GM19463 (cell line): ENCODE data around the gene RPN1.
A peak's percentile ranks its signal among the peaks of the same experiment; 100 is the strongest.
"Not testable (repeated sequence)": the region's sequence is repeated elsewhere in the genome, so short reads cannot be mapped to it uniquely, and the experiment has no call there.

Experiments used
- ATAC-seq: cut with Tn5 transposase; IDR thresholded peaks from one replicate; pipeline ENCODE4 v1.9.1; 2021; ENCODE audit warnings: mild to moderate bottlenecking, moderate library complexity; ENCODE audit not compliant: unreplicated experiment

RPN1 gene

DNA sequence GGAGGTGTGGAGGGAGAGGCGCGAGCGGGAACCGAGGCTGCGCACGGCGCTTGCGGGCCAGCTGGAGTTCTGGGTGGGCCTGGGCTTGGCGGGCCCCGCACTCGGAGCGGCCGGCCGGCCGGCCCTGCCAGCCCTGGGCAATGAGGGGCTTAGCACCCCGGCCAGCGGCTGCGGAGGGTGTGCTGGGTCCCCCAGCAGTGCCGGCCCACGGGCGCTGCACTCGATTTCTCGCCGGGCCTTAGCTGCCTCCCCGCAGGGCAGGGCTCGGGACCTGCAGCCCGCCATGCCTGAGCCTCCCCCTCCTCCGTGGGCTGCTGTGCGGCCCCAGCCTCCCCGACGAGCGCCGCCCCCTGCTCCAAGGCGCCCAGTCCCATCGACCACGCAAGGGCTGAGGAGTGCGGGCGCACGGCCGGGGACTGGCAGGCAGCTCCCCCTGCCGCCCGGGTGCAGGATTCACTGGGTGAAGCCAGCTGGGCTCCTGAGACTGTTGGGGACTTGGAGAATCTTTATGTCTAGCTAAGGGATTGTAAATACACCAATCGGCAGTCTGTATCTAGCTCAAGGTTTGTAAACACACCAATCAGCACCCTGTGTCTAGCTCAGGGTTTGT is 2.9 kb upstream of the RPN1 start:
- not testable (repeated sequence) for ATAC-seq

DNA sequence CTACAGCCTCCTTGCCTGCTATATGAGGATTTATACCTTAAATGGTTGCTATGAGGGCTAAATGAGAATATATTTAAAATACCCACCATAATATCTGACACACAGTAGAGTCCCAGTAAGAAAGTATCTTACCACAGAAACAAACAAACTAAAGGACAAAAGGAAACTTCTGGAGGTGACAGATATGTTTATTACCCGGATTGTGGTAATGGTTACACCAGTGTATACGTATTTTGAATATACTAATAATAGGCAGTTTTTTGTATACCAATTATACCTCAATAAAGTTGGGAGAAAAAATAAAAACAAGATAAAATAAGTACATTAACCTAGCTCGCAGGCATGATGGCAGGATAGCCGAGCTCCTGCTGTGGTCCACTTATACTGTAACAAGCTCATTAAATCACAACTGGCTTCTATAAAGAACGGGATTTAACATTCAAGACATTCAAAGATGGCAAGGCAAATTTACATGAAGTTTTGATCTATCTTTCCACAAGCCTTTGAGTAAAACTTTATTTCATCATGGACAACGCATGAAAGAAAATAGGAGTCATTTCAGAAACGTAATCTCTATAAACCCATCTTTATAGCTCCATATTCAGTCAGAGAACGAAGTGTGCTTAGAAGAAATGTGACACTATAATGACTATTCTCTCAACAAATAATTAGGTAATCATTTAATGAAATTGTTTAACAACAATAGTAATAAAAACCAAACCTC is 1.5 kb downstream of the RPN1 start:
- no peak for ATAC-seq

DNA sequence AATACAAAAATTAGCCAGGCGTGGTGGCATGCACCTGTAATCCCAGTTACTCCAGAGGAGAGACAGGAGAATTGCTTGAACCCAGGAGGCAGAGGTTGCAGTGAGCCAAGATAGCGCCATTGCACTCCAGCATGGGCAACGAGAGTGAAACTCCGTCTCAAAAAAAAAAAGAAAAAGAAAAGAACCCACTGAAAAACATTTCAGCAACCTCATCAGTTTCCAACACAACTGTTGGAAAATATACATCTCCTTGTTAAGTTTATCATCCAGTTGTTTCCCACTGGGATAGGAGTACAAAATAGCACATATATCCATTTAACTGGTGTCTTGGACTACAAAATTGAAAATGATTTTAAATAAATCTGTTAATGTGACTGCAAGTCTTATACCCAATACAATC is 2.2 kb downstream of the RPN1 start:
- no peak for ATAC-seq

DNA sequence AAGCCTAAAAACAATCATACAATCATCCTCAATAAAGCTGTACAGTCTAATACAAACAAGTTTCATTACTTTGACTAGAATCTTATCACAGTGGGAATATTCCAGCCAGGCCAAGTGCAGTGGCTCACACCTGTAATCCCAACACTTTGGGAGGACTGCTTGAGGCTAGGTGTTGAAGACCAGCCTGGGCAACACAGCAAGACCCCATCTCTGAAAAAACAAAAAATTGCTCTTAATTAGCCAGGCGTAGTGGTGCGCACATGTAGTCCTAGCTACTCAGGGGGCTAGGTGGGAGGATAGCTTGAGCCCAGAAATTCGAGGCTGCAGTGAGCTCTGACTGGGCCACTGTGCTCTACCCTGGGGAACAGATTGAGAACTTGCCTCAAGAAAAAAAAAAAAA is 3.3 kb downstream of the RPN1 start:
- ATAC-seq, result no peak

DNA sequence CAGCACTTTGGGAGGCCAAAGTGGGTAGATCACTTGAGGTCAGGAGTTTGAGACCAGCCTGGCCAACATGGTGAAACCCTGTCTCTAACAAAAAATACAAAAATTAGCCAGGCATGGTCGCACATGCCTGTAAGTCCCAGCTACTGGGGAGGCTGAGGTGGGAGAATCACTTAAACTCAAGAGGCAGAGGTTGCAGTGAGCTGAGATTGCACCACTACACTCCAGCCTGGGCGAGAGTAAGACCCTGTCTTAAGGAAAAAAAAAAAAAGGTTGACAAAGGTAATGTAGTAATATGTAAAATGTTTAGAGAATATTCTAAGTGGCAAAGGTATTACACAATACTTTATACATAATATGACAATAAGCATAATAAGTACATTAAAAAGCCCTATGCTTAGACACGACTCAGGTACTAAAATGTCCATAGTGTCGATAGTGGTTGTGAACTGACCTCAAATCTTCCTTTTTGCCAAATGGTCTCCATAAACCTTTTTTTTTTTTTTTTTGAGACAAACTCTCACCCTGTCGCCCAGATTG is 16.5 kb downstream of the RPN1 start:
- no peak for ATAC-seq

GRCh38 chr3:128632301-128632700 is 18.3 kb downstream of the RPN1 start:
- ATAC-seq, result no peak

DNA sequence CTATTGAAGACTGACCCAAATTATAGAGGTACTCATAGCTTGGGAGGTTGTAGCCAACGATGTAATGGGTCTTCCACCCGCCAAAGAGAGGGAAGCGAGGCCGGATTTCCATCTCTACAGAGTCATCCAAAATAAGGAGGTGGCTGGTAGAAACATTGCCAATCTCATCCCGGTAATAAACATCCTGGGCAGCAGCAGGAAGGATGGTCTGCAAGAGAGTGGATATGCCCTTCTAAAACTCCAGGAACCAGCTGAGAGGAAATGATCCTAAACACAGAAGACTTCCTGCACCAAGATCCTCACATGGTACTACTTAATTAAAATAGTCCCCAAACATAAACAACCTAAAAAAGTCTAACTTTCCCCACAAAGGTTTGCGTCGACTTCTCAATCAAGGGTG is 20.7 kb downstream of the RPN1 start:
- no peak for ATAC-seq

- ATAC-seq, result no peak
These were observed 25.1 kb downstream of the RPN1 start for GRCh38 chr3:128625409-128625945.

- ATAC-seq, result no peak
These were observed 26.0 kb downstream of the RPN1 start for GRCh38 chr3:128624526-128625138.

GRCh38 chr3:128623762-128624176 is 26.8 kb downstream of the RPN1 start:
- ATAC-seq, result no peak

GRCh38 chr3:128621931-128622330 is 28.7 kb downstream of the RPN1 start:
- no peak for ATAC-seq

DNA sequence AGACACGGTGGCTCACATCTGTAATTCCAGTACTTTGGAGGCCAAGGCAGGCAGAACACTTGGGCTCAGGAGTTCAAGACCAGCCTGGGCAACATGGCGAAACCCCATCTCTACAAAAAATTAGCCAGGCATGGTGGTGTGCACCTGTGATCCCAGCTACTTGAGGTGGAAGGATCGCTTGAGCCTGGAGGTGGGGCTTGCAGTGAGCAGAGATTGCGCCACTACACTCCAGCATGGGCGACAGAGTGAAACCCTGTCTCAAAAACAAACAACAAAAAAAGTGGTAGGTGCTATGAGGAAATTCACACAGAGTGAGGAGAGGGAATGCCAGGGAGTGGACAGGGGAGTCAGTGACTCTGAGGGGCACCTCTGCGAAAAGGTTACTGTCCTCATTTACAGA is 29.4 kb downstream of the RPN1 start:
- ATAC-seq, result no peak

DNA sequence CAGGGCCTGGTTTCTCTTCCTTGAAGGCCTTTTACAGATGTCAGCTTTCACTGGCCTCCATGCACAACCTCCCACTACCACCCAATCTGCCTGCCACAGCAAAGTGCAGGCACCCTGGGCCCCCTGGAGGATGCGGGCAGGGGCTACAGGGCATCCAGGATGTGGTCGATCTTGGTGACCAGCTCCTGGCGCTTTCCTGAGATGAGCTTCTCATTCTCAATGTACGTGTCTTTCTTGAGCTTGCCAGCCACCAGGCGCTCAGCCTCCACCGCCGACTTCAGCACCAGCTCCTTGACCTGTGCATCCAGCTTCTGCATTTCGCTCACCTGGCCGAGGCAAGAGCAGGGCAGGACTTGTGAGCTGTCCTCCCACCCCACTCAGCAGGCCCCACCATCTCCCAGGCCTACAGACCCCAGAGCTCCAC is 30.3 kb downstream of the RPN1 start:
- no peak for ATAC-seq

DNA sequence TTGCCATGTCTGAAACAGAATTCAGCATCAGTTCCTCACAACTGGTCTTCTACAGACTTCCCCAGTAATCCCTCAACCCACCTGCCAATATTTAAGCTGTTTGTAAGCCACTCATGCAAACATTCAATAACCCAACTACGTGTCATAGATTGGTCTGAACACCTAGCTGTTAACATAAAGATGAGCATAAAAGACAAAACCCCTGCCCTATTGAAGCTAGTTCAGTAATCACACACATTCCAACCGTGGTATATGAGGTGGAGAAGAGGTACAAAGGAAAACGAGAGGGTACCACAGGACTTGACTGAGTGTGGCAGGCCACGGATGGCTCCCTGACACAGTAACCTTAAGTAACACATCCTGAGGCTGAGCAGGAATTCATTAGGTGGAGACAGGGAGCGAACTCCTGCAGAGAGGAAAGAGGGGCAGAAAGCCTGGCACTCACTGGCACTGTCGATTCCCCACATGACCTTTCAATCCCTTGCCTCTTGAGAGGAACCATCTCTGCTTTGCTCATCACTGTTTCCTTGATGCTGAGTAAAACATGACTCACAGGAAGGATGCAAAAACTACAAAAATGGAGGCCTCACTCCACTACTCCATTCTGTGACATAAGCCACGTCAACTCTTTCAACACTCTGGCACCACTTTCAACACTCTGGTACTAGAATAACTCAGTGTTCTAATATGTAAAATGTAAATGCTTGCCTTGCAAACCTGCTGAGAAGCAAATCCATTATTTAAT is 31.3 kb downstream of the RPN1 start:
- no peak for ATAC-seq

- no peak for ATAC-seq
These were observed 32.3 kb downstream of the RPN1 start for GRCh38 chr3:128618398-128618726.

GRCh38 chr3:128617557-128618397 is 32.8 kb downstream of the RPN1 start:
- ATAC-seq, result peak; percentile 94

DNA sequence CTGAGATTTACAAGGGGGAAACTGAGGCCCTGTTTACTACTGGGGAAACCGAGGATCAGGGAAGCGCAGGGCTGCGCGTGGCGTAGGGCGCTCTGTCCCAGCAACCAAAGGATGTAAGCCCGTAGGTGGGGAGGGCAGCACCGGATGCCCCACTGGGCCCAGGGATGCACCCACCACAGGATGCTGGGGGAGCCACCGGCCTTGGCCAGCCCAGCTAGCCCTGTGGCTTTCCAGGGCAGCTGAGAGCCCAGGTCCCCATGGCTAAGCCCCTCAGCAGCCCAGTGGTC is 33.4 kb downstream of the RPN1 start:
- ATAC-seq, result no peak

DNA sequence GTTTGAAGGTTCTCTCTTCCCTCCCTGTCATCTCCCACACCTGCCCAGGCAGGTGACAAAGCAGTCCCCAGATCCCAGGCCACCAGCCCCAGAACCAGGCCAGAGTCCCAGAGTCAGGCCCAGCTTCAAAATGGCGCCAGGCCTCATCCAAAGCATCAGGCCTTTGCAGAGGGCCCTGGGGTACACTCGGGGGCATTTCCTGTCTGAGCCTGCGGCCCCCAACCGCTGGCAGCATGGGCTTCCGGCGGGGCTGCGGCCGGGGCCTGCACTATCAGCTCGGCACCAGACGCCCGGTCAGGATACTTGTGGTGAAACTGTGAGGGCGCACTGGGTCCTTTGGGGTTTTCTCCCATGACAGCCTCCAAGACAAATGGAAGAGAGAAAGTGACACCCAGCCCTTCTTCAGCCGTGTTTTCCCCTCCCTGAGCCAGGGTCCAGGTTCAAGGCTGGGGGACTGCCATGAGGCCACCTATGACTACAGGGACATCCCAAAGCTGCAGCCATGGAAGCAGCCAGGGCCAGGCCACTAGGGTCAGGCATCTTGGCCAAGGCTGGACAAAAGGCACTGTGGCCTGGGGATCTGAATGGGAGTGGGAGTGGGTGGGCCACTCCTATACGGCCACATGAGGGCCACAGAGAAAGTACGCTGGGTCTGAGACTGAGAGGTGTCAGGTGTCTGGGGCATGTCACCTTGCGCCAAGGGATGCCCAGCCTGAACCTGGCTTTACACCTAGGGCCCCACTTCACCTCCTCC is 33.9 kb downstream of the RPN1 start:
- ATAC-seq, result no peak

GRCh38 chr3:128614076-128614475 is 36.5 kb downstream of the RPN1 start:
- no peak for ATAC-seq
